ENCODE measurements around the gene MICALL2.

The MICALL2 gene

DNA sequence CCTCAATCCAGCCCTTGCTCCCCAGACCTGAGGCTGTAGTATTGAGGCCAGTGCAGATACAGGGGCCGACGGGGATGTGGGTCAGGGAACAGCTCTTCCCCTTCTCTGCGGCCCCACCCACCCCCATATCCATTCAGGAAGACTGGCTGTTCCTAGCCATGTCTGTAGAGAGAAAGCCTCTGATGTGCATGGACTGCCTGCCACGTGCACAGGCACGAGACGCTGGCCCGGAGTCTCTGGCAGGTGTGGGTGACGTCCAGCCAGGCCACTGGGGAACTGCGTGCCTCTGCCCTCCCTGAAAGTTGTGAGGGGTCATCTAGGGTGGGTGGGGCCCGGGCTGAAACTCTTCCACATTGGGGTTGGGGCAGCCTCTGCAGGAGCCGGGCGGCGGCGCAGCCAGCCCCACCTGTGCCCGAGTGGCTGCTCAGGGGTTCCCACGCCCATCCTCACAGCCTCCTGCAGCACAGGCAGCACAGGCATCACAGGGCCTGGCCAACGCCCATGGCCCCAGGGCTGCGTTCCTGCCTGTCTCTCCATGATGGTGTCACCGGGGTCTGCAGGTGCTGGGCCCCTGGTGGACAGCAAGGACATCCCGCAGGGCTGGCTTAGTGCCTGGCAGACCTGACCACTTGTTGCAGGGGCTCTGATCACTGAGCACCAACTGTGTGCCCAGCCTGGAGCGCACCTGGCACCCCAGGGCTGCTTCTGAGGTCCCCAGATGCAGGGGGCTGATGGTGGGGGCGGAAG lies 27.5 kb downstream of the MICALL2 start:
- no peak for DNase-seq

GRCh38 chr7:1431226-1431625 lies 28.0 kb downstream of the MICALL2 start:
- no peak for DNase-seq

DNA sequence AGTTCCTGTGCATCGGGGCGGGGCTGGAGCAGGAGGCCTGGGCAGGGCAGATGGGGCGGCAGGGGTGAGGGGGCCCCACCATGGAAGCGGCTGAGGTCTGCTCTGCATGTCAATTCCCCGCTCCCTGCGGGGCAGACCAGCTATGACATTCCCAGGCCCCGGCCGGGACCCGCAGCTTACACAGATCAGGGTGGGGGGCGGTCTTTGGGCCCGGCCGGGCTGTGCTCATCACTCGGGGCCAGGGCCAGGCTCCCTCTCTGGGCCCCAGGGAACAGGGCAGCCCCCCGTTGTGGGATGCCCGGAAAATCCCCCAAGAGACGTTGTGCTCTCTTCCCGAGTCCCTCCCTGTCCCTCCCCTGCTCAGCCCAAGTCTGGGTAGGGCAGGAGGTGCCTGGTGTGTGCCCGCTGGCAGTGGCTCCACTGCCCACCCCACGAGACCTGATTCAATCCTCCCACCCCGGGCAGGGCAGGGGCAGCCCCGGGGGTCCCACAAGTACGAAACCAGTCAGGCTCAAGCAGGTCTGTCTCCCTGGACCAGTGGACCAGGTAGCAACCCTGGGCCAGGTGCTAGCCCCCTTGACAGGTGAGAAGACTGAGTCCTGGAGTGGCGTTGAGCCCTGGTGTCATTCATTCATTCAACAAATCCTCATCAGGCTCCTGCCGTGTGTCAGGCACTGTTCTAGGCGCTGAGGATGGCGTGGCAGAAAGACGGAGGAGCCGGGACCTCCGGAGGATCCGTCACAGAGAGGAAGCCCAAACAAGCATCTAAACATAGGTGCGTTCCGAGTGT lies 29.0 kb downstream of the MICALL2 start:
- DNase-seq, result no peak

- no peak for DNase-seq
Observed at GRCh38 chr7:1428941-1429501, 30.2 kb downstream of the MICALL2 start.

DNA sequence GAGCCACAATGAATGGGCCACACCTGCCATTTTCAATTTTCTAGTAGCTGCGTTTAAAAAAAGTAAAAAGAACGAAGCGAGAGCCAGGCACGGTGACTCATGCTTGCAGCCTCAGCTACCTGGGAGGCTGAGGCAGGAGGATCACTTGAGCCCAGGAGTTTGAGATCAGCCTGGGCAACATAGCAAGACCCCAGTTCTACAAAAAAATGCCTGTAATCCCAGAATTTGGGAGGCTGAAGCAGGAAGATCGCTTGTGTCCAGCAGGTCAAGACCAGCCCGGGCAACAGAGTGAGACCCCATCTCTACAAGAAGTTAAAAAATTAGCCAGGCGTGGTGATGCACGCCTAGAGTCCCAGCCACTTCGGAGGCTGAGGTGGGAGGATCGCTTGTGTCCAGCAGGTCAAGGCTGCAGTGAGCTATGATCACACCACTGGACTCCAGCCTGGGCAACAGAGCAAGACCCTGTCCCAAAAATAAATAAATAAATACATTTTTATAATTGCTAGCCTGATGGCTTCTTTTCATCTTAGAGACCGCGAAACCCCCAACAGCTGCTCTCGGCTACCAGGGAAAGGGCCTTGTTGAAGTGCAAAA lies 32.1 kb downstream of the MICALL2 start:
- no peak for DNase-seq

DNA sequence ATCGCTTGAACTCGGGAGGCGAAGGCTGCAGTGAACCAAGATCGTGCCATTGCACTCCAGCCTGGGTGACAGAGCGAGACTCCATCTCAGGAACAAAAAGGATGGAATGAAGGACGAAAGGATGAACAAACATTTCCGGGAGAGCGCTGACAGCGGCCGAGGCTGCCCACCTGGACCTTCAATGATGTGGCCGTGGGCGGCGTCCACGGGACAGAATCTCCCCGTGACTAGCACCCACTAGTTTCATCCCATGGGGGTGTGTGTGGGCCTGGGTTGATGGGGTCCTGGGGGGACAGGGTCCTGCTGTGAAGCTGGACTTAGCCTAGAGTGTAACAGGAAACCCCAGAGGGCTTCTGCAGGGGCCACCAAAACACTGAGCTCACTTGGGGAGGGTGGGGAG lies 32.8 kb downstream of the MICALL2 start:
- no peak for DNase-seq

GRCh38 chr7:1425292-1426136 lies 33.8 kb downstream of the MICALL2 start:
- no peak for DNase-seq

DNA sequence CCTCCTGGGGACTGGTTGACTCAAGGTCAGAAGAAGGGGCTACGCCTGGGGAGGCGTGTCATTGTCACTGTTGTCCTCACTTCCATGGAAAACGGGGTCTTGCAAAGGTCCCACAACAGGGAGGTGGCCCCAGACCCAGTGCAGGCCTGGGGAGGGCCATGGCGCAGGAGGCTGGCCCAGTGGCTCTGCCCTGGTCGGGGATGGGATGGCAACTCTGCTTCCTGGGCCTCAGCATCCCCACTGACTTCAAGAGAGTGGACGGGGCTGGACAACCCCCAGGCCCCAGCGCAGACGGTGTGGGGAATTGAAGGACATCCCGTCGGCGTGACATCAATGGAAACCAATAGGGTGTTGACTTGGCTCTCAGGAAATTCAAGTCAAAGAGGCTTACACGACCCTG lies 35.2 kb downstream of the MICALL2 start:
- no peak for DNase-seq

DNA sequence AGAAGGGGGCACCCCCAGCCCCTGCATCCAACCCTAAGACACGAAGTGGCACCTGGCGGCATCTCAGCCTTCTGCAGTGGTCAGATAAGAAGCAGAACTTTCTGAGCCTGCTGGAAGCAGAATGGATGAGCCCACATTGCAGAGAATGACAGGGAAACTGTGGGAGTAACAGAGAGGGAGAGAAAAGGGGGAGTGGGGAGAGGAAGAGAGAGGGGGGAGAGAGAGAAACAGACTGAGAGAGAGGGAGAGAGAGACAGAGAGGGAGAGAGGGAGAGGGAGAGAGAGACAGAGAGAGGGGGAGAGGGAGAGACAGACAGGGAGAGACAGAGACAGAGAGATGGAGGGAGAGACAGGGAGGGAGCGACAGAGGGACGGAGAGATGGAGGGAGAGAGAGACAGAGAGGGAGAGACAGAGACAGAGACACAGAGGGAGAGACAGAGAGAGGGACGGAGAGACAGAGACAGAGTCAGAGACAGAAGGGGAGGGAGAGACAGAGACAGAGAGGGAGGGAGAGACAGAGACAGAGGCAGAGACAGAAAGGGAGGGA lies 35.9 kb downstream of the MICALL2 start:
- no peak for DNase-seq

GRCh38 chr7:1422512-1423263 lies 36.6 kb downstream of the MICALL2 start:
- no peak for DNase-seq

GRCh38 chr7:1421946-1422345 lies 37.3 kb downstream of the MICALL2 start:
- DNase-seq, result no peak

DNA sequence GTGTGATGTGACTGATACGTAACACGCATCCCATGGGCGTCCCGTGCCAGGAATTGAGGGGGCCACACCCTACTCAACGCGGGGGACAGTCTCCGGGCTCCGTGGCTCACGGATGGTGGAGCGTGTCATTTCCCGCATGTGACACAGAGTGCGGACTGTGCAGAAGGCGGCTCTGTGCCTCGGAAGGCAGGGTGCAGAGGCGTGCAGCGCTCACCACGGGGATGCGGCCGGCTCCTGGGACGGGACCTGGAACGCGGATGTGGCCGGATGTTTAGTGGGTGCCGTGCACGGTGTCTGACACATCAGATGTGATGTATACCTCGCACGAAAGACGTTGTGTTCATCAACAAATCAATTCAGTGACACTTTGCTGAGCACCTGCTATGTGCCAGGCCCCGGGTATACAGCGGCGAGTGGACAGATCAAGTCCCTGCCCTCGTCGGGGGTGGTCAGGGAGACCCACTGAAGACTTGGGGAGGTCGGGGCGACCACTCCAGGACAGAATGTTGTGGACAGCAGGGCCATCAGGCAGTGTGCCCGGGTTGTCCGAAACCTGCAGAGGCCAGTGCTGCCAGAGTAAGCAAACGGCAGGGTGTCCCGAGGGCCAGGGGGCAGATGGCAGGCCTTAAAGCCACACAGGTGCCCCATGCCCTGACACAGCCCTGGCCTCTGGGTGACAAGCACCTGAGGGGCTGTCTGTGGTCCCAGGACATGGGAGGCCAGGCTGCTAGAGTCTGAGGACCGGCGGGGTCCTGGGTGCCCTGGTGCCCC lies 38.1 kb downstream of the MICALL2 start:
- DNase-seq, result no peak

DNA sequence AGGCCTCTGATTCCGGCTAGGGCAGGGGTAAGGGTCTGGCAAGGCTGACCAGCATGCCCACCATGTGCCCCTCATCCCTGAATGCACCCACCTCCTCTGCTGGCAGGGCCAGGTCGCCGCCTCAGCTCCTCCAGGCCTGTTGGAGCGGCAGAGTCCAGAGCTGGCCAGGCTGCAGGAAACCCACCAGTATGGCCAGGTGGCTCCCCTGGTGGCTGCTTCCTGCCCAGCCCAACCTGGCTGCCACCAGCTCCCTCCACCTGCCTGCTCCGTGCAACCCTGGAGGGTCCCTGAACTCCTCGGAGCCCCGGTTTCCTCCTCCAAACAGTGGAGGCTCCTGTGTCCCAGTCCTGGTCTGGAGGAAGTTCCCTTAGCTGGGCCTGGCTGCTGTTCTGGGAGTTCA lies 39.6 kb downstream of the MICALL2 start:
- DNase-seq, result no peak

DNA sequence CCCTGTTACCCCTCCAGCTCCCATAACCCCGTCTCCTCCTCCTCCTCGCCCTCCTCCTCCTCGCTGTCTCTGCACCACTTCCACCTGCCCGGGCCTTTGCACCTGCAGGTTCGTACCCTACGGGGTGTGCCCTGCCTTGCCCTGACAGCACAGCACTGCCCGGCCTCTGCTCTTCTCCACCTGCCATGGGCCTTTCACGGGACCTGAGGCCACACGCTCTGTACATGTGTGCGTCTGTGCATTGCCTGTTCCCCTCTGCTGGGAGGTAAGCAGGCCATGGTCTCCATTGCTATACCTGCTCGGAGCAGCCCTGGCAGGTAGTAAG lies 40.0 kb downstream of the MICALL2 start:
- no peak for DNase-seq

DNA sequence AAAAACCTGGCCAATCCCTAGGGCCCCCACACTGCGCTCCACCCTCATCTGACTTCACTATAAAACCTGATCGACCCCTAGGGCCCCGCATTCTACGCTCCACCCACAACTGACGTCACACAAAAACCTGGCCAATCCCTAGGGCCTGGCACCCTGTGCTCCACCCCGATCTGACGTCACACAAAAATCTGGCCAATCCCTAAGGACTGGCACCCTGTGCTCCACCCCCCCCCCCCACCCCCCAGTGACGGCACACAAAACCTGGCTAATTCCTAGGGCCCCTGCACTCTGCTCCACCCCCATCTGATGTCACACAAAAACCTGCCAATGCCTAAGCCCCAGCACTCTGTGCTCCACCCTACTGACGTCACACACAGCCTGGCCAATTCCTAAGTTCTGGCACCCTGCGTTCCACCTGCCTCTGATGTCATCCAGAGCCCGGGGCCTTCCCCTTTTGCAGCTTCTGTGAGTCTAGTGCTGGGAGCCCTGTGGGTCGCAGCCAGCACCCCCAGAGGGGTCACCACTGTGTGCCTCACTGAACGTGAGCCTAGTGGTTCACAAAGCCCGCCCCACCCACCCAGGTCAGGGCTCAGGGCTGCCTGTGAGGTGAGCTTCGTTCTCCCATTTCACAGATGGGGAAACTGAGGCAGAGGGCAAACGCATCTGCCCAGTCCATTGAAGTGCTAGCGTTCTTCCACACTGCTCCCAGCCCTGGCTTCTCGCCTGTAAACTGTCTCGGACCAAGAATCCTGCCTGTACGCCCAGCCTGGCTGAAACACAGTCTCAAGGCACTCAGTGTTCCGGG lies 40.6 kb downstream of the MICALL2 start:
- no peak for DNase-seq

GRCh38 chr7:1415389-1415990 lies 43.8 kb downstream of the MICALL2 start:
- no peak for DNase-seq

DNA sequence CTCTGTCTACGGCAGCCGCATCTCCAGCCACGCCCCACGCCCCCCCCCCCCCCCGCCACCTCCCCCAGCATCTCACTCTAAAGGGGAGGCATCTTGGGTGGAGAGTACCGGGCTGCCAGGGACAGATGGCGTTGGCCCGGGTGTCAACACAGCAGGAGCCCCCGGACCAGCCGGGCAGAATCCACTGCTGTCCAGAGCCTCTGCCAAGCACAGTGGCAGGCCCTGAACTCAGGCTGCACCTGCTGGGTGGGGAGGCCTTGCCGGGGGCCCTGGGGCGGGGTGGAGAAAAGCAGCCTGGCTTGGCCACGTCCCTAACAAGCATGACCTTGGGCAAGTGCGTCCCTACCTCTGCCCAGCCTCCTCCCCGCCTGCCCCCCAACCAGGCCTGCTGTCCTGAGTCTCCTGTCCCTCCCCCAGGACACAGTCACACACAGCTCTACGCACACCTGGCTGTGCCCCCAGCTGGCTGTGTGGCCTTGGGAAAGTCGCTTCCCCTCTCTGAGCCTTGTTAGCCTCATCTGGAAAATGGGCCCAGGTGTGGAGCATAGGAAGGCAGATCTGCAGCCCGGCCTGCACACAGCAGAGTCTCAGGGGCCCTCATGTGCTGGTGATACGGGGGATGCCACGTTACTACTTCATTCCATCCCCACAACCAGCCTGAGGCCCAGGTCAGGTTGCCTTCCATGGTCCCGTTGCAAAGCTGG lies 45.2 kb downstream of the MICALL2 start:
- DNase-seq, result no peak

DNA sequence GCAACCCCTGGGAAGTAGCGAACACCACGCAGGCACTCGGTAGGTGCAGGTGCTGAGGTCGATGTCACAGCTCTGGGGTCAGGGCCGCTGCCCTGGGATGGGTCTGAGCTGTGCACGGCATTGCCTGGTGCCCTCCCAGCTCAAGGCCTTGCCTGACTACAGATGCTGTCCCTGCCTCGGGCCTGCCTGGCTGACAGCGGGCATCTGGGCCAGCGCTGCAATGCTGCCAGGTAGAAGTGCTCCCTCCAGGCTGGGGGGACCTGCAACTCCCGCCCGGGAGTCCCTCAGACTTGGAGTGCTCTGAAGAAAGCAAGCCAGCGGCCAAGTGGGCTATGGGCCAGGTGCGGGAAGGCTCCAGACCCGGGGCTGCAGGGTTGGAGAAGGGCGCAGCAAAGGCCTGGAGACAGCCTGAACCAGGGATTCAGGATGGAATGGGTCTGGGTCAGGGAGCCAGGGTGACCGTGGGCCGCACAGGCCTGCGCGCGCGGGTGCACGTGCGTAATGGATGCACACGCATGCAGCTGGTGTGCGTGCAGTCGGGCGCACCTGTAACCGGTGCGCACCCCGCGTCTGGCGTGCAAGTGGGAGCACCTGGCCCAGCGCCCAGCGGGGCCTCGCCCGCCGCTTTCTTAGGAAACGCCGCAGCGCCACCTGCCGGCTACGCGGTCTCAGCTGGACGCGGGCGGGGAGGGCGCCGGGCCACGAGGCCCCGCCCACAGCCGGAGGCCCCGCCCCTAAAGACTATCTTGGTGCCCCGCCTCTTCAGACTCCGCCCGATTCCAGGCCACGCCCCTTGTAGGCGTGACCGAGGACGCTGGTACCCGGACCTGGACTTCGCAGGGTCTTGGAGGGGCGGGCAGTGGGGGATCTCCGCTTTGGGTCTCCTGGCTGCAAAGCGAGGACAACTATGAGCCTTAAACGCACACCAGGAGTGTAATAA lies 46.7 kb downstream of the MICALL2 start:
- DNase-seq, result no peak
